GM19324 (cell line): ENCODE results near the gene TRIM26.
"Not testable (repeated sequence)": the region's sequence is repeated elsewhere in the genome, so short reads cannot be mapped to it uniquely, and the experiment has no call there.

Experiments used
- ATAC-seq: cut with Tn5 transposase; IDR thresholded peaks from one replicate; pipeline ENCODE4 v1.9.1; 2021; ENCODE audit warnings: mild to moderate bottlenecking, moderate library complexity; ENCODE audit not compliant: unreplicated experiment, low FRiP score

TRIM26 gene

DNA sequence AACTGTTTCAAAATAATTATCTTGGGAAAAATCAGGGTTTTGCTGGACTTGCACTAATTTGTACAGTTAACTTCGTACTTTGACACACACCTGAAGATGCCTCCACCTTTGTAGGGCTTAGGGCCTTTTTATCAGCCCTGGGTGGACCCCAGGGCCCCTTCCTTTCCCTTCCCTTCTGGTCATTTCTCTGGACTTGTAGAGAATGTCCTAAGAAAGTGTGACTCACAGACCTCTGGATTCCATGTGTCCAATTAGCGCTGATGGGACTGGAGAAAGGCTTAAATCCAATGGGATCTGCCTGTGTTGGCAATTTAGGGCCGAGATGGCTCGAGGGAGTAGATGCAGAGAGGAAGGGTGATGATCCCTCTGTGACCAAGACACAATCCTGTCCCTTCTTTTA is 40.5 kb downstream of the TRIM26 start:
- ATAC-seq, result no peak

DNA sequence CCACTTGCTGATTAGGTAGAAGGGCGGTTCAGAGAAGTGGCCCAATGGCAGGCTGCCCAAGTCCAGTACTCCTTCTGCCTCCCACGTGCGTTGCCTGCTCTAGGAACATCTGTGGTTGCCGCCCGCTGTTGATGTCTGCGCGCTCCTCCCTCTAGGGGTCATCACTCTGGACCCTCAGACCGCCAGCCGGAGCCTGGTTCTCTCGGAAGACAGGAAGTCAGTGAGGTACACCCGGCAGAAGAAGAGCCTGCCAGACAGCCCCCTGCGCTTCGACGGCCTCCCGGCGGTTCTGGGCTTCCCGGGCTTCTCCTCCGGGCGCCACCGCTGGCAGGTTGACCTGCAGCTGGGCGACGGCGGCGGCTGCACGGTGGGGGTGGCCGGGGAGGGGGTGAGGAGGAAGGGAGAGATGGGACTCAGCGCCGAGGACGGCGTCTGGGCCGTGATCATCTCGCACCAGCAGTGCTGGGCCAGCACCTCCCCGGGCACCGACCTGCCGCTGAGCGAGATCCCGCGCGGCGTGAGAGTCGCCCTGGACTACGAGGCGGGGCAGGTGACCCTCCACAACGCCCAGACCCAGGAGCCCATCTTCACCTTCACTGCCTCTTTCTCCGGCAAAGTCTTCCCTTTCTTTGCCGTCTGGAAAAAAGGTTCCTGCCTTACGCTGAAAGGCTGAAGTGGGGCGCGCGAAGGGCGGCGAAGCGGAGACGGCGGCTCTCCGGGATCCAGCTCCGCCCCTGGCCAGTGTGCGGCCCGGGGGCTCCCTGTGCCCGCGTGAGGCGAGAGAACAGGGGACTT is 41.3 kb downstream of the TRIM26 start:
- ATAC-seq, result no peak

DNA sequence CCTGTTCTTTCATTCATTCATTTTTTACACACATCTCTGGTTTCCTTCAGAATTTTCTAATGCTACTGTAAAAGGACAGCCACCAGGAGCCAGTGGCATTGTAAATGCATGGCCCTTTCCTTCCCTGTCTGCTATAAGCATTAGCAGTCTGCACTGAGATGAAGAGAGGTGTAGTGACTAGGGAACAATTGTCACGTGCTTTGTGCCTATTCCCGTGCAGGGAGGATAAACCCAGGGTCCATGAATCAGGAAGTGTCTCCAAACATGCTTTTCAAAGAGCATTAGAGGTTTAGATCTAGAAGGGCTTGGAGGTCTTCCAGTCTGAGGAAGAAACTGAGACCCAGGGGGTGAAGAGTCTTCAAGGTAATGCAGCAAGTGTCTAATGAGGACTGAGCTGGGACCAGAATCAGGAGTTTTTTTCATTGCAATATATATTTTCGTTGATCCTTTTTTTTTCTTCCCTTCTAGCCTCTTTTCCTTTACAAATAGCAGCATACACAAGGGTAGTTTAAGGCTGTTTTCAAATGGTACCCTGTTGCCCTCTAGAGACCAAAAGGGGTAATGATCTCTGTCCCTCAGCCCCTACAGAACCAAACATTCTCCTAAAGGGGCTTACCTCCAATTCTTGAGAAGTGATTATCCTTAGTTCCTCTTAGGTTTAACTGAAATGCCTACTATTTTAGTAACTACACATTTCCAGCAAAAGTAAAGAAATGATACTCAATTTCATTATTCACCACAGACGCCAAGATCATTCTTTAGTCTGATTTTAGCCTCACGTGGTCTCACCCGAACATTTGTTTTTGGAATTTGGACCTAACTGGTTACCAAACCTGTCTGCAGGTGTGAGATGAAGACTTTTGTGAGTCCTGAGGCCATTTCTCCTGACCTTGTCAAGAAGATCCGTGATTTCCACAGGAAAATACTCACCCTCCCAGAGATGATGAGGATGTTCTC is 43.3 kb downstream of the TRIM26 start:
- ATAC-seq, result no peak

DNA sequence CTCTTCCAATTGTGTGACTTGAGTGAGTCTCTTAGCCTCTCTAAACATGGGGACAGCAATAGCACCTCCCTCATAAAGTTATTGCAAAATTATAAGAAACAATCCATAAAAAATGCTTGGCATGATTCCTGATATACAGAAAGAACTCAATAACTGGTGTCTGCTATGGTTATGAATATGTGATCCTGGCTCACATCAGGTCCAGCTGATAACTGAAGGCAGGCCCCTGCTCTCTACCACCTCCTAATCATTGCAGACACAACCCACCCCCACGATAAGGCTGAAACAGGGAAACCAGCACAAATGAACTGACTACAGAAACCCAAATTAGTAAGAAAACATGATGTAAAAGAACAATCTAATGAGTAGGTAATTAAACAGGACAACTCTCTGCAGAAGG is 44.5 kb downstream of the TRIM26 start:
- ATAC-seq, result no peak

DNA sequence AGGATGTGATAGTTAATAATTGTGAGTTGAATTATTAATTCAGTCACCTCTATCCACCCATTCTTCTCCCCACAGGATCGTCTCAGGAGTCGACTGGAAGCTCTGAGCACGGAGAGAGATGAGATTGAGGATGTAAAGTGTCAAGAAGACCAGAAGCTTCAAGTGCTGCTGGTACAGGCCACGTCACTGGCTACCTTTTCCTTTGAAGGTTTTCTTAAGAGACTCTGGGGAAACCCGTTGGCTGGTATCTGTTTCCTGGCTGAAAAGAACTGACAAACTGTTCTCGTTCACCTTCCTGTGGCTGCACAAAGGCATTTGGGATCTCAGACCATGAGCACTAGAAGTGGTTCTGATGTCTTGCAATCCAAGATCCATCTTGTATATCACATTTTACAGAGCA is 46.1 kb downstream of the TRIM26 start:
- ATAC-seq, result no peak

DNA sequence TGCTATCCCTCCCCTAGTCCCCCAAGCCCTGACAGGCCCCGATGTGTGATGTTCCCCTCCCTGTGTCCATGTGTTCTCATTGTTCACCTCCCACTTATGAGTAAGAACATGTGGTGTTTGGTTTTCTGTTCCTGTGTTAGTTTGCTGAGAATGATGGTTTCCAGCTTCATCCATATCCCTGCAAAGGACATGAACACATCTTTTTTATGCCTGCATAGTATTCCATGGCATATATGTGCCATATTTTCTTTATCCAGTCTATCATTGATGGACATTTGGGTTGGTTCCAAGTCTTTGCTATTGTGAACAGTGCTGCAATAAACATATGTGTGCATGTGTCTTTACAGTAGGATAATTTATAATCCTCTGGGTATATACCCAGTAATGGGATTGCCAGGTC is 48.0 kb downstream of the TRIM26 start:
- not testable (repeated sequence) for ATAC-seq

DNA sequence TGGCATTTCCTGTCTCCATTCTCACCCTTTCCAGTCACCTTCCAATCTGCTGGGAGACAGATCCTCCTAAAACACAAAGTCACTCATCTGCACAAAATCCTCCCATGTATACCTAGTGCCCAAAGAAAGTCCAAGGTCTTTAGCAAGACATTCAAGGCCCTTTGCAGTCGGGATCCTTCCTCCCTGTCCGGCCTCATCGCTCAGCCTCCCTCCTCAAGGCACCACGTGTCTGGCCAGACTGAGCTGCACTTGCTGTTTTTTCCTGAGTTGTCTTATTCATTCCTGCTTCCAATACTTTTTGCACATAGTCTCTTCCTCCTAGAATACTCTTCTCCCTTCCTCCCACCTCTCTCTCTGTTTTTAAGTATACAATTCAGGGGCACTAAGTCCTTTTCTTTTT is 48.5 kb downstream of the TRIM26 start:
- no peak for ATAC-seq

DNA sequence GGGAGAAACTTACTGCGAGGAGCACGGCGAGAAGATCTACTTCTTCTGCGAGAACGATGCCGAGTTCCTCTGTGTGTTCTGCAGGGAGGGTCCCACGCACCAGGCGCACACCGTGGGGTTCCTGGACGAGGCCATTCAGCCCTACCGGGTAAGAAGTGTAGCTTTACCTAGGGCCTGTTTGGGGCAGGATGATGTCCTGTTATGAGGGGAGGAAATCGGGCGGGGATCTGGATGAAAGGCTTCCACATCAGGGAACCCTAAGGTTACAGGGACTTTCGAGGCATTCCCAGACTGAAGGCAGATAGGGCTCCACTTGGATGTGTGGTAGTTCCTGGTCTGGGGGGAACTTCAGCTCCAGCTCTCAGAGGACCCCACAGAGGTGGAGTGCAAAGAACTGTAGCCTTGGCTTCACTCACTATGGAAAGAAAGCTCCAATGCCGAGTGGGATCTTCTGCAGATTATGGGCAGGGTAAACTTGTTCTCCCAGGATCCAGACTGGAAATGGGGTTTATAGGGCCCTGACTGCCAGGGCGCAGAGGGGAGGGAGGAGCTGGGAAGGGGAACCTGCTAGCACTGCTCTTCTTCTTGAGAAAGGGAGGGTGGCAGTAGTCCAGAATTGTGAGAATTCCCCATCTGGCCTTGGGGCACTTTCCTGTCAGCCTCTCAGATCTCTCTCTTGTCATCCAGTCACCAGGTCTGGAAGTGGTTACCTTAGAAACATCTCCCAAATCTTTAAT is 49.1 kb downstream of the TRIM26 start:
- no peak for ATAC-seq

DNA sequence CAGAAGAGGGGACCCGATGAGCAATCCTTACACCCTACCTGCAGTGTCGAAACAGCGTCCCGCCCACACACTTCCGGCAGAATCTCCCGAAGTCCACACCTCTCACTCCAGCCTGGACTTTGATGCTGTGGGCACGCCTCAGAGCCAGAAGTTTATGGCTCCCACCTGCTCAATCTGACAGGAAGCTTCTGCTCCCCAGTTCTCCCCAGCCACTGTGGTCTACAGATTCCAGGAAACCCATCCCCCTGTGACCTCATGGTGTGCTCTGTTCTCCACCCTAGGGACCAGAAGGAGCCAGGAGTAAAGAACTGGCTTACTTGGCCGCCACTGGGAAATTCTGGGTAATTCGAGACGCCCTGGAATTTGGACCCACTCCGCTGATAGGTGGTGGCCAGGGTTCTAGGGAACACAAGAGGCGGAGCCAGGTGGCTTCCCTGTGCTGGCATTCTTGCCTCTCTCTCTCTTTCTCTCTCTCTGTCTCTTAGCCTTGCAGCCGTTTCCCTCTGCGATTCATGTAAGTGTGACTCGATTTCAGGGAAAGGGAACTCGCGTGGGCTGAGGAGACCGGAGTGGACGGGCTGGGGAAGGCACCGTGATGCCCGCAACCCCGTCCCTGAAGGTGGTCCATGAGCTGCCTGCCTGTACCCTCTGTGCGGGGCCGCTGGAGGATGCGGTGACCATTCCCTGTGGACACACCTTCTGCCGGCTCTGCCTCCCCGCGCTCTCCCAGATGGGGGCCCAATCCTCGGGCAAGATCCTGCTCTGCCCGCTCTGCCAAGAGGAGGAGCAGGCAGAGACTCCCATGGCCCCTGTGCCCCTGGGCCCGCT is 49.9 kb downstream of the TRIM26 start, which contains the start of gene TRIM15:
Gene TRIM15, plus strand, starts transcription at position 457 of the 828 bp plus-strand sequence. Its CDS starts 139 bp downstream, at position 596.
- no peak for ATAC-seq

DNA sequence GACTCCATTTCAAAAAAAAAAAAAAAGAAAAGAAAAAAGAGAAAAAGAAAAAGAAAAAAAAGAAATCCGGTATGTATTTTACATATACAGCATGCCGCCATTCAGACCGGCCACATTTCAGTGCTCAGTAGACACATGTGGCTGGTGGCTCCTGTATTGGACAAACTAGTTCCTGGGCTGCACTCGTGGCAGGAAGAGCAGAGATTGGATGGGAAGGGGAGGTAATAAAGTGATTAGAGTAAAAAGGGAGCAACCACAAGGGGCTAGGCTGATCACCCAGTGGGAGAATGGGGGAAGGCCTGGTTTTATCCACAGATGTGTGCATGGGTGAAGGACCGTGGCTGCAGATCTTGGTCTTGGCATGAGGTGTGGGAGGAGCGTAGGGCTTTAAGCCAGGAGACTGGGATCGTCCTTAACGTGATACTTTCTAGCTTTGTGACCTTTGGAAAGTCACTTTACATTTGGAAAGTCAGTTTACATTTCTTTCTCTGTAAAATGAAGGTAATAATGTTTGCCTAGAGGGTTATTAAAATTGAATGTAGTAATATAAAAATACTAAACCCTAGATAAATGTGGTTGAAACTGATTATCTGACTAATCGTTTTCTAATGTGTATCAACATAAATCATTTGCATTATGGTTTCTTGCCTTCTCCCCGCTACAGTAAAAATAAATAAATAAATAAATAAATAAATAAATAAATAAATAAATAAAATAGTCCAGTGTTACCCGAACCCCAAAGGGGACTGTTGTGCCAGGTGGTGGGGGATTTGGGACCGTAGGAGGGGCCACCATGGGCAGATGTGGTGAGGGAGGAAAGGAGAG is 50.7 kb downstream of the TRIM26 start:
- ATAC-seq, result no peak

DNA sequence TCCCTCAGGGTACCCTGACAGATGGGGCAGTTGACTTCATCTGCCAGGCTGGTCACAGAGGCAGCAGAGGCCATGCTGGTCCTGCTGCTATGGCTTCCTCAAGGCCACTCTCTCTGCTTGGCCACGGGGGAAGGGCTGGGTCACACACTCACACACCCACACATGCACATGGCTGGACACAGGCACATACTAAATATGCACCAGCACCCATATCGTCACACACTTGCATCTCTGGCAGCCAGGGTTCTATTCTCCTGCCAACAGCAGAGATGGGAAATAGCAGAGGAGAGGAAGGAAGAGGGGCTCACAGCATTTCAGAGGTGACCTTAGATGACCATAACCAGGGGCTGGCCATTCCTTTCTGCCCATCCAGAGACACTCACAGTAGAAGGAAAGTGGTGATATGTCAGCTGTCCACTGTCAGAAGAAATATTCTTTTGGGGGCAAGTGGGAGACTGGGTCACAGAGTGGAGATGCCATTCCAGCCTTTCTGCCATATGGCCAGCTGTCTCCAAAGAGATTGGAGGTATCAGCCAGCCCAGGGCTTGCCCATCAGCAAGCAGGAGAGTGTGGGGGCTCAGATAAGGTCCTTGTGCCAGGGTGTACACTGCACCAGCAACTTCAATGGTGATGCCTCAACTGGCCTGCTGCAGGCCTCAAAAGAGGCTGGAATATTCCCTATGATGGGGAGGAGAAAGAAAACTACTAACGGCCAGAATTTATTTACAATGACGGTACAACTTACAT is 52.2 kb downstream of the TRIM26 start, which contains the start of gene TRIM10:
Gene TRIM10, minus strand, starts transcription at position 427 of the 747 bp plus-strand sequence. Its CDS starts 353 bp downstream, at position 74.
- no peak for ATAC-seq

DNA sequence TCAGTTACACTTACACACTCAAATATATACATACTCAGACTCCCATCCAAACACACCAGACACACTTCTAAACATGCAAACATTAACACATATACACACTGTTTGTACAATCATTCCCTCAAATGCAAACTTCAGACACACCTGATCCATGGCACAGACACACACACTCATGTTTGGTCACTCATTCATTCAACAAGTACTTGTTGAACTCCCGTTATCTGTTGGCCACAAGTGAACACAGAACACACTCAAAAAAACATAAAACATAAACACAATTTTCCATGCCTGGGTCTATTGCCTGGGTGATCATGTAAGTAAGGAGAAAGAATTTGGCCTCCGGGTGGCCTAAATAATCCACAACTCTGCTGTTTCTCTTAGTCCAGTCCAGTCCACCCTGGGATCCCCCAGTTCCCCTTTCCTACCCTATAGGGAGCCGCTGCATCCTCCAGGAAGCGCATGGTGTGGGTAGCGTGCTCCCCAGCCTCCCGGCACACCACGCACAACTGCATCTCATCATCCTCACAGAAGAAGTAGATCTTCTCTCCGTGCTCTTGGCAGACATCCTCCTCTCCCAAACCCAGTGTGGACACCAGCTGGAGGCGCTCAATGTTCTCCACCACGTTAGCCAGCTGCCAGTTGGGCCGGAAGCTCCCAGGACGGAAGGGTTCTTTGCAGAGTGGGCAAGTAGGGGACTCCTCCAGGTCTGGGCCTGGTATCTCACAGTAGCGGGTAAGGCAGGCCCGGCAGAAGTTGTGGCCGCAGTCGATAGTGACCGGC is 53.0 kb downstream of the TRIM26 start:
- no peak for ATAC-seq

DNA sequence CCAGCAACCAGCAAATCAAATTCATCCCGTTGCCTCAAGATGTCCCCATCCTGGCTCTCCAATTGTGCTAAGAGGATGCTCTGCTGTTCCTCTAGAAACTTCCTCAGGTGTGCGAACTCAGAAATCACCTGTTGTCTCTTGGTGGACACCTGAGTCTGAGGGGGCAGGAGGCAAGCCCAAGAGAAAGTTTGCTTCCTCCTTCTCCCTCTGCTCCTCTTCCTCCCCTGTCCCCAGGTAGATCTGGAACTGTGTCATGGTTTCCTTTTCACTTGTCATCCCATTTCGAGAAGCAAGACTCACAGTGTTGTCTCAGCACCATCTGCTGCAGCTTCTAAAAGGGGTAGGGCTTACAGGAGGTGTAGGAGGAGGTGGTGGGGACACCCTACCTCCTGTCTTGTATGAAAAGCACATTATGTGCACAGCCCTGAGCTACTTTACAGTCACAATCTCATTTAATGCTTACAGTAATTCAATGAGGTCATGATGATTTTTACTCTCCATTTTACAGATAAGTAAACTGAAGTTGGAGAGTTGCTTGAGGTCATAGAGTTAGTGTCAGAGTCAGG is 54.6 kb downstream of the TRIM26 start:
- no peak for ATAC-seq

DNA sequence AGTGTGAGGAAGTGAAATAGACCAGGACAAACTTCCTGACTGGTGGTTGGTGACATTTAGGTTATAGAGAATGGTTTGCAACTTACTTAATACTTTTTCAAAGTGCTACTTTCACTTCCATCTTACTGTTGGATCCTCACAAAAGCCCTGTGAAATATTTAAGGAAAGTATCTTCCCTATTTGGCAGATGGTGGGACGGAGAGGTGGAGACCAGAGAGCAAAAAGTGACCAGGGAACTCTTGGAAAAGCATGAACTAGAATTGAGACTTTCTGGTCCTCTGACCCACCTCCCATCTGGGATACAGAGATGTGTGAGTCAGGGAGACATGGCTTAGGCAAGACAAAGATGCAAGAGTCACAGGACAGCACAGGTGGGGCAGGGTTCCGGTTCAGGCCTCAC is 55.2 kb downstream of the TRIM26 start:
- ATAC-seq, result no peak

DNA sequence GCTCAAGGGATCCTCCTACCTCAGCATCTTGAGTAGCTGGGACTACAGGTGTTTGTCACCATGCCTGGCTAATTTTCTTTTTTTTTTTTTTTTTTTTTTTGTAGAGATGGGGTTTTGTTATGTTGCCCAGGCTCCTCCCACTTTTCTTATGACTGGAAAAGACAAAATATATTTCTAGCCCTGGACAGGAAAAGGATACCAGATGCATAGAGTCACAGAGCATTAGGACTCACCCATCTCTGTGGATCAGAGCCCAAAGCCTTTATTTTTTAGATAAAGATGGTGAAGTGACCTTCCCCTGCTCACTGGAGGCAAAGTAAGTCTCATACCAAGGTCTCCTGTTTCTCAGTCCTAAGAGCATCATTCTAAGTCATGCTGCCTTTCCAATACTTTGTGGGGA is 55.6 kb downstream of the TRIM26 start:
- no peak for ATAC-seq

DNA sequence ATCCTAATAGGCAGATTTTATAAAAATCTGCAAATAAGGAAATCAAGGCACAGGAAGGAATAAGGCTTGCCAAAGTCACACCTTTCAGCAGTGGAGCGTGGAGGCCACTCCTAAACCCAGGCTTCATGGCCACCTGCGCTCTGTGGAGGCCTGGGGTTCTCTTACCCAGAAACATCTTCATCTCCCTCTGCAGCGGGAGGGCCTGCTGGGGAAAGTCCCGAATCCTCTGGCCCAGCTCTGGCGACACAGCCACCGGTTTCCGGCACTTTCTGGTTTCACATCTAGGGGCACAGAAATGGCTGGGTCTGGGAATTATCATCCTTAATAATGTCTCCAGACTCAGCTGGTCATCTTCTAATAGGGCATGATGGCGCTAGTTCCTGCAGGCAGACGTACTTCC is 56.4 kb downstream of the TRIM26 start:
- no peak for ATAC-seq

DNA sequence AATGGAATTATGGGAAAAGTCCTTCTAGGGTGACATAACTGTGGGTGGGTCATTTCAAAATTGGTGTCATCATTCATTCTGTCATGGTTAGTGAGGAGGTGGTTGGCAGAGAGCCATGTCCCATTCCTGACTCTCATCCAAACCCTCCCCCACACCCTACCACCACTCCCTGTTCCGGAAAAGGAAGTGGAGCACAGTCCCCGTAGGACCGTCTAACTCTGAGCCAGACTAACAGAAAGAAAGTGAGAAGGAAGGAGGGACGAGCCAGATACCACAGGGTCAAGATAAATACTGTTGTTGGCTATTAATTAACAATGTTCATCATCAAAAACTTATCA is 57.0 kb downstream of the TRIM26 start:
- no peak for ATAC-seq
